Activated B cell treated with CpG ODN at 0.5 μM for 24 hours (primary cell): Measurements from ENCODE around the gene SYNPR. TPM values are rescaled to one million over a fixed set of nuclear protein-coding genes. Genes with fewer than 3 reads are reported as not detected.

Experiments
- ATAC-seq: fragments of 200-7000 bp; cut with Tn5 transposase; one replicate; pipeline ENCODE4 v1.10.0; 2021; ENCODE audit warnings: low read depth, mild to moderate bottlenecking, moderate library complexity
- CTCF ChIA-PET: fragments of 350-600 bp; sonication (Branson Sonifier 250); formaldehyde crosslinking; loops from one replicate; lab custom pipeline; 2021; ENCODE audit warnings: antibody characterized with exemption; lab: Charles Lee
- POLR2A ChIA-PET: fragments of 350-600 bp; sonication (Branson Sonifier 250); formaldehyde crosslinking; loops from one replicate; lab custom pipeline; 2021; ENCODE audit warnings: antibody characterized with exemption; lab: Charles Lee
- DNase-seq: peaks from one replicate; pipeline ENCODE4 v3.0.0; 2022
- H3K27ac Mint-ChIP-seq: one replicate; pipeline ENCODE4 v1.8.0; 2020; ENCODE audit warnings: mixed read lengths
- H3K27me3 Mint-ChIP-seq: one replicate; pipeline ENCODE4 v1.8.0; 2021; ENCODE audit warnings: mixed read lengths
- H3K36me3 Mint-ChIP-seq: one replicate; pipeline ENCODE4 v1.8.0; 2021; ENCODE audit warnings: low read depth, mixed read lengths
- H3K4me1 Mint-ChIP-seq: one replicate; pipeline ENCODE4 v1.8.0; 2021; ENCODE audit warnings: mixed read lengths
- H3K4me3 Mint-ChIP-seq: one replicate; pipeline ENCODE4 v1.8.0; 2020; ENCODE audit warnings: mild to moderate bottlenecking, mixed read lengths
- H3K9me3 Mint-ChIP-seq: one replicate; pipeline ENCODE4 v1.8.0; 2020; ENCODE audit warnings: mixed read lengths
- intact Hi-C: fragments of 100-400 bp; cut with micrococcal nuclease; formaldehyde crosslinking; loops from one replicate; pipeline ENCODE4 v1.15.1; 2024
- total RNA-seq: library from RNA; stranded (reverse); gene quantifications from 2 replicates; pipeline ENCODE4 v1.2.3, GENCODE V29; 2022
- TF ChIP-seq, protein P1 (sequence below): fragments of 200-600 bp; IDR thresholded peaks from one replicate; pipeline ENCODE4 v1.8.0; 2022; ENCODE audit warnings: antibody characterized with exemption, mild to moderate bottlenecking

SYNPR gene
- total RNA-seq, 1 donor from 2014 or later, result not detected

DNA sequence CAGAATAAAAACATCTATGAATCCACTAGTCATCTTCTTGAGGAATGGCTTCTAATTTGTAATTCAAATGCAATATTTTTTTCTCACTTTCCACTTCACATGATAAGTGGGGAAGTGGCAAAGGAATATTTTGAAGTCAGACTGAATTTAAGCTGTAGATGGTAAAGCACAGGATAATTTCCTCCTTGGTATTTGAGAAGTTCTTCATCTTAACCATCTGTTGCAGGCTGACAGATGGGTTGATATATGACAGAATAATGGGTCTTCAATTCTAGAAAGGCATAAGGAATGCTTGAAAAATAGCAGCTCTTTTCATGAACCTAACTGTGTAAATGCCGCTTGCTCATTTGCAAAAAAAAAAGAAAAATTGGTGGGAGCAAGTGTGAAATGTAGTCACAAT lies 307.8 kb downstream of the SYNPR start:
- TF ChIP-seq, protein P1, sequence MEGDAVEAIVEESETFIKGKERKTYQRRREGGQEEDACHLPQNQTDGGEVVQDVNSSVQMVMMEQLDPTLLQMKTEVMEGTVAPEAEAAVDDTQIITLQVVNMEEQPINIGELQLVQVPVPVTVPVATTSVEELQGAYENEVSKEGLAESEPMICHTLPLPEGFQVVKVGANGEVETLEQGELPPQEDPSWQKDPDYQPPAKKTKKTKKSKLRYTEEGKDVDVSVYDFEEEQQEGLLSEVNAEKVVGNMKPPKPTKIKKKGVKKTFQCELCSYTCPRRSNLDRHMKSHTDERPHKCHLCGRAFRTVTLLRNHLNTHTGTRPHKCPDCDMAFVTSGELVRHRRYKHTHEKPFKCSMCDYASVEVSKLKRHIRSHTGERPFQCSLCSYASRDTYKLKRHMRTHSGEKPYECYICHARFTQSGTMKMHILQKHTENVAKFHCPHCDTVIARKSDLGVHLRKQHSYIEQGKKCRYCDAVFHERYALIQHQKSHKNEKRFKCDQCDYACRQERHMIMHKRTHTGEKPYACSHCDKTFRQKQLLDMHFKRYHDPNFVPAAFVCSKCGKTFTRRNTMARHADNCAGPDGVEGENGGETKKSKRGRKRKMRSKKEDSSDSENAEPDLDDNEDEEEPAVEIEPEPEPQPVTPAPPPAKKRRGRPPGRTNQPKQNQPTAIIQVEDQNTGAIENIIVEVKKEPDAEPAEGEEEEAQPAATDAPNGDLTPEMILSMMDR, result no peak
- intact Hi-C loops, result no loop called here
- H3K4me3 Mint-ChIP-seq, result no peak overlapping the region

DNA sequence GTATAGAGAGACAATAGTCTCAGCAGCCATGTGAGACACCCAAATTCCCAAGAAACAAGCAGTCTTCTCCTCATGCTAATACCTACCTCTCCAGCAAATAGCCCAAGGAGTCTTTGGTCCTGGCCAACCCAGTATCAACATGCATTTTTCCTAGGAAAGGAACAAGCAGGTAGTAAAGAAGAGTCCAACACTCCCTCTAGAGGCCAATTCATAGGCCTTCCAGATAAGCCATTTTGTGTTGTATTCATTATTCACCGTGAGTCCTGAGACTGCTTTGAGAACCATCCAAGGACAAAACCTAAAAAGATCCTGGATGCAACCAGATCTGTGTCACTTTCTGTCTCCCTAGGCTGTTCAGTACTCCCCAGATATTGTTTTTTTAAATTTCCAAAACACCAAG lies 310.8 kb downstream of the SYNPR start:
- H3K27ac Mint-ChIP-seq, result no peak overlapping the region
- intact Hi-C loops, result no loop called here
- POLR2A ChIA-PET, result no interaction called here
- CTCF ChIA-PET, result no interaction called here
- peaks cover 6% of the 10 kb centered on the region for H3K9me3 Mint-ChIP-seq
- H3K27me3 Mint-ChIP-seq, result no peaks in the 10 kb centered on the region
- no peak overlapping the region for H3K4me3 Mint-ChIP-seq
- H3K36me3 Mint-ChIP-seq, result no peaks in the 10 kb centered on the region
- no peak for DNase-seq
- TF ChIP-seq, protein P1, result no peak
- H3K4me1 Mint-ChIP-seq, result no peaks in the 10 kb centered on the region
- no peak for ATAC-seq

More for the DNA sequence above, 307.8 kb downstream of the SYNPR start:
- DNase-seq (no peak), ATAC-seq (no peak)
- peaks cover 6% of the 10 kb centered on the region for H3K9me3 Mint-ChIP-seq
- POLR2A ChIA-PET, result no interaction called here
- no peaks in the 10 kb centered on the region for H3K36me3 Mint-ChIP-seq
- no peak overlapping the region for H3K27ac Mint-ChIP-seq
- no peaks in the 10 kb centered on the region for H3K4me1 Mint-ChIP-seq
- CTCF ChIA-PET, result no interaction called here
- H3K27me3 Mint-ChIP-seq, result no peaks in the 10 kb centered on the region

DNA sequence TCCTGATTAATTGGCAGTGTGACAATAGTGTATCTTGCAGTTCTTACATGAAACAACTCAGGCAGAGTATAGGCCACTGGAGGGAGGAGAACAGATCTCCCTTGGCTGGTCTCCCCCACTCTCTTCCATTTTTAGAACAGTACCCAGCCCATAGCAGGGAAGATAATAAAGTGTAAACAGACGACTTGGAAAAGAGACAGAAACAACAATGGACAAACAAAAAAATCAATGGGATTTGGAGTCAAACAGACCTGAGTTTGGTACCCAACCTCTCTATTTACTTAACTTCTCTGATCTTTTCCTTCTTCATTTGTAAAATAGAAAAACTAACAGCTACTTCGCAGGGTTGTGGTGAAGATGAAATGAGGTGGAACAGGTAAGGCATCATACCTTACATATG lies 315.7 kb downstream of the SYNPR start:
- Mint-ChIP-seq H3K4me1 (no peaks in the 10 kb centered on the region), H3K27ac (no peak overlapping the region), H3K9me3 (peaks cover 3% of the 10 kb centered on the region), H3K27me3 (no peaks in the 10 kb centered on the region), H3K4me3 (no peak overlapping the region), H3K36me3 (no peaks in the 10 kb centered on the region)
- no peak for ATAC-seq
- TF ChIP-seq, protein P1, result no peak
- no peak for DNase-seq
- ChIA-PET POLR2A (no interaction called here), CTCF (no interaction called here)
- intact Hi-C loops, result no loop called here

DNA sequence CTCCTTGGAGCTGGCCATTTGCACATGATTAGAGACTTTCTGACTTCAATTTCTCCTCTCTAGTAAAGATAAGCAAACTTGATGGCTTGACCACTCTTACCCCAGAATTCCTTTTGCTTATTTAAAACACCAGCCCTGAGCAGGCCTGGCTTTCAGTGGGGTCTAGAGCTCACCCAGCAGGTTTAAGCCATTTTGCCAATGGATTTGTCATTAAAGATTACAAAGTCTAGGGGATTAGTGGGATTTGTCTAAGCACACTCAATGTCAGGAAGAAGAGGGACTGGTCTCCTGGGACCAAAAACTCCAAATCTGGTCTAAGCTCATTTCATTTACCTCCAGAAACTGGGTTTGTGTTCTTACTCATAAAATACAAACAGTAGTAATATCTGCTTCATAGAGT lies 317.1 kb downstream of the SYNPR start:
- Mint-ChIP-seq H3K4me1 (no peaks in the 10 kb centered on the region), H3K36me3 (no peaks in the 10 kb centered on the region), H3K4me3 (no peak overlapping the region), H3K27me3 (no peaks in the 10 kb centered on the region), H3K27ac (no peak overlapping the region), H3K9me3 (no peaks in the 10 kb centered on the region)
- TF ChIP-seq, protein P1, result no peak
- ATAC-seq, result no peak
- intact Hi-C loops, result no loop called here
- ChIA-PET CTCF (no interaction called here), POLR2A (no interaction called here)
- DNase-seq, result no peak

DNA sequence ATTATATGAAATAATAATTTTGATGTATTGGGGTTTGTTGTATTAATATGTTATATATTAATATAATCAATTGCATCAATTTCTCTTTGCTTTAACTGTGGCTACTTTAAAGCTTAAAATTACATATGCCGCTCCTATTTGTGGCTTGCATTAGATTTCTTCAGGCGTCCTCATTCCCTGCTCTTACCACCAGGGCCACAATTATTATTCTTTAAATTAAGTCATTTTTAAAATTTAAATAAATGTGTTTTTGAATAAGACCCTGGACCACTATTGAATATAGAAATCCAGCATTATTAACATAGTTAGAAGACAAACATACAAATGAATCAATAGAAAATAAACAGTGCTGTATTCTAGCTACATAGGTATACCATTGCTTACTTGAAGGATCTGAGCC lies 318.9 kb downstream of the SYNPR start:
- no peak for ATAC-seq
- H3K36me3 Mint-ChIP-seq, result no peaks in the 10 kb centered on the region
- TF ChIP-seq, protein P1, result no peak
- intact Hi-C loops, result no loop called here
- H3K27me3 Mint-ChIP-seq, result no peaks in the 10 kb centered on the region
- no peaks in the 10 kb centered on the region for H3K9me3 Mint-ChIP-seq
- ChIA-PET POLR2A (no interaction called here), CTCF (no interaction called here)
- no peaks in the 10 kb centered on the region for H3K4me1 Mint-ChIP-seq
- DNase-seq, result no peak
- H3K27ac Mint-ChIP-seq, result no peak overlapping the region
- no peak overlapping the region for H3K4me3 Mint-ChIP-seq
